SK-N-SH (cell line): ENCODE measurements around the gene ABCB1. TPM values are rescaled to one million over a fixed set of nuclear protein-coding genes. Genes with fewer than 3 reads are reported as not detected.

Experiments used
- CTCF ChIA-PET: fragments of 300-600, 350-600 bp; formaldehyde crosslinking; extraction: SDS; loops from one replicate; lab custom pipeline; 2021; lab: Yijun Ruan, JAX
- POLR2A ChIA-PET: fragments of 350-600 bp; sonication (Branson Sonifier 250); formaldehyde crosslinking; extraction: SDS; loops from one replicate; lab custom pipeline; 2020; ENCODE audit warnings: antibody characterized with exemption, inconsistent platforms; lab: Yijun Ruan, JAX
- DNase-seq: peaks from one replicate; pipeline ENCODE4 v3.0.0; 2012
- H2AFZ ChIP-seq: fragments of 200-600 bp; sonication (generic); 2 replicates; pipeline ENCODE4 v1.8.1; 2016; ENCODE audit warnings: antibody characterized with exemption, mild to moderate bottlenecking, low read depth
- H3F3A ChIP-seq: fragments of 200-600 bp; sonication (generic); replicated peaks from 2 replicates; pipeline ENCODE3; 2016; ENCODE audit warnings: antibody characterized with exemption, mild to moderate bottlenecking; ENCODE audit not compliant: insufficient read depth
- H3K27ac ChIP-seq, 2 experiments: fragments of 200-500 bp in 1 of 2; fragments of 200-600 bp in 1 of 2; sonication (Bioruptor generic) in 1 of 2; sonication (generic), shearing (Covaris generic) in 1 of 2; 2 replicates each; pipeline versions ENCODE4 v1.5.1 to v1.6.1; 2014 to 2016; ENCODE audit warnings: low read depth in 2 of 2, inconsistent platforms in 1 of 2, low read length in 1 of 2, mild to moderate bottlenecking in 1 of 2, mixed read lengths in 1 of 2
- H3K27me3 ChIP-seq: fragments of 200-600 bp; sonication (generic), shearing (Covaris generic); 2 replicates; pipeline ENCODE4 v1.6.1; 2016; ENCODE audit warnings: mixed run types; ENCODE audit not compliant: insufficient read depth
- H3K36me3 ChIP-seq, 2 experiments: fragments of 200-500 bp in 1 of 2; fragments of 200-600 bp in 1 of 2; sonication (Bioruptor generic) in 1 of 2; sonication (generic) in 1 of 2; replicated peaks in 1 of 2; 2 replicates each; pipeline versions ENCODE3 to v1.5.1; 2014 to 2016; ENCODE audit warnings: low read length in 1 of 2, mild to moderate bottlenecking in 1 of 2; ENCODE audit not compliant: insufficient read depth in 2 of 2, control insufficient read depth in 1 of 2
- H3K4me1 ChIP-seq, 2 experiments: fragments of 200-500 bp in 1 of 2; fragments of 200-600 bp in 1 of 2; sonication (Bioruptor generic) in 1 of 2; sonication (generic), shearing (Covaris generic) in 1 of 2; 2 replicates each; pipeline versions ENCODE4 v1.5.1 to v1.6.1; 2014 to 2016; ENCODE audit warnings: low read depth in 1 of 2, low read length in 1 of 2, mixed run types in 1 of 2; ENCODE audit not compliant: insufficient read depth in 2 of 2, control insufficient read depth in 1 of 2
- H3K4me2 ChIP-seq: fragments of 200-600 bp; sonication (generic), shearing (Covaris generic); 2 replicates; pipeline ENCODE4 v1.6.1; 2017; ENCODE audit warnings: mixed run types
- H3K4me3 ChIP-seq, 2 experiments: fragments of 200-500 bp in 1 of 2; fragments of 200-600 bp in 1 of 2; sonication (Bioruptor generic) in 1 of 2; sonication (generic), shearing (Covaris generic) in 1 of 2; 2 replicates each; pipeline versions ENCODE4 v1.5.1 to v1.8.1; 2014 to 2016; ENCODE audit warnings: low read depth in 2 of 2, inconsistent platforms in 1 of 2, low read length in 1 of 2, mild to moderate bottlenecking in 1 of 2, mixed read lengths in 1 of 2, moderate library complexity in 1 of 2
- H3K79me2 ChIP-seq: fragments of 200-600 bp; sonication (generic); 2 replicates; pipeline ENCODE4 v1.8.1; 2017; ENCODE audit warnings: mild to moderate bottlenecking; ENCODE audit not compliant: insufficient read depth
- H3K9ac ChIP-seq: fragments of 200-600 bp; sonication (generic); 2 replicates; pipeline ENCODE4 v1.6.1; 2017; ENCODE audit warnings: mixed run types
- H3K9me2 ChIP-seq: fragments of 200-600 bp; sonication (generic); 2 replicates; pipeline ENCODE4 v1.6.1; 2017; ENCODE audit warnings: mixed run types
- H3K9me3 ChIP-seq: fragments of 200-600 bp; sonication (generic); 2 replicates; pipeline ENCODE4 v1.6.1; 2017; ENCODE audit warnings: mixed run types, mild to moderate bottlenecking, moderate library complexity
- H4K20me1 ChIP-seq: fragments of 200-600 bp; sonication (generic); 2 replicates; pipeline ENCODE4 v1.6.1; 2017; ENCODE audit warnings: mild to moderate bottlenecking, mixed run types; ENCODE audit not compliant: insufficient read depth
- CHD2 ChIP-seq: fragments of 150-350 bp; IDR thresholded peaks from 2 replicates; pipeline ENCODE4 v1.6.1; 2018; ENCODE audit warnings: low read length; ENCODE audit not compliant: partially characterized antibody
- ELF1 ChIP-seq: IDR thresholded peaks from 2 replicates; pipeline ENCODE4 v1.4.0; 2012
- EZH2phosphoT487 ChIP-seq: fragments of 200-600 bp; sonication (generic); IDR thresholded peaks from 2 replicates; pipeline ENCODE4 v1.6.1; 2017; ENCODE audit warnings: low read depth, mixed run types, mild to moderate bottlenecking, antibody characterized with exemption, moderate library complexity, borderline replicate concordance
- FOSL2 ChIP-seq: IDR thresholded peaks from 2 replicates; pipeline ENCODE4 v1.4.0; 2012; ENCODE audit warnings: low read depth, mild to moderate bottlenecking, moderate library complexity, borderline replicate concordance
- FOXM1 ChIP-seq: IDR thresholded peaks from 2 replicates; pipeline ENCODE4 v1.4.0; 2012; ENCODE audit warnings: low read depth, mild to moderate bottlenecking
- MXI1 ChIP-seq: IDR thresholded peaks from 2 replicates; pipeline ENCODE4 v1.6.1; 2012; ENCODE audit warnings: mild to moderate bottlenecking, low read depth, low read length, improper control_type of control experiment
- NFIC ChIP-seq: IDR thresholded peaks from 2 replicates; pipeline ENCODE4 v1.4.0; 2012; ENCODE audit warnings: borderline replicate concordance
- NRF1 ChIP-seq: IDR thresholded peaks from 2 replicates; pipeline ENCODE4 v1.6.1; 2012; ENCODE audit warnings: low read depth, mild to moderate bottlenecking, low read length
- POLR2AphosphoS5 ChIP-seq: IDR thresholded peaks from 2 replicates; pipeline ENCODE4 v1.6.1; 2012; ENCODE audit warnings: low read depth, low read length
- RAD21 ChIP-seq: IDR thresholded peaks from 2 replicates; pipeline ENCODE4 v1.6.1; 2012; ENCODE audit warnings: mild to moderate bottlenecking, low read length
- RFX5 ChIP-seq: IDR thresholded peaks from 2 replicates; pipeline ENCODE4 v1.6.1; 2012; ENCODE audit warnings: mild to moderate bottlenecking, improper control_type of control experiment, low read length
- TAF1 ChIP-seq: IDR thresholded peaks from 2 replicates; pipeline ENCODE4 v1.6.1; 2012; ENCODE audit warnings: low read depth, mild to moderate bottlenecking, low read length, moderate library complexity, borderline replicate concordance
- TCF12 ChIP-seq: IDR thresholded peaks from 2 replicates; pipeline ENCODE4 v1.4.0; 2012
- USF2 ChIP-seq: fragments of 150-350 bp; IDR thresholded peaks from 2 replicates; pipeline ENCODE4 v1.6.1; 2017; ENCODE audit warnings: antibody characterized with exemption, low read length, low read depth, borderline replicate concordance
- YY1 ChIP-seq: IDR thresholded peaks from 2 replicates; pipeline ENCODE4 v1.4.0; 2012; ENCODE audit warnings: low read depth, mild to moderate bottlenecking
- ZBTB33 ChIP-seq: IDR thresholded peaks from 2 replicates; pipeline ENCODE4 v1.4.0; 2012; ENCODE audit warnings: low read depth, borderline replicate concordance
- WGBS: methylation state at CpG from one replicate; pipeline ENCODE4 v1.1.6; 2017; ENCODE audit warnings: low lambda C conversion rate; 5-methylcytosine and 5-hydroxymethylcytosine counted together
- polyA plus RNA-seq, 3 experiments: library from polyadenylated mRNA; depleted of rRNA; stranded (reverse); fragments of >200 nt; gene quantifications; 2 replicates each; pipeline ENCODE4 v1.2.3, GENCODE V29; 2012
- TF ChIP-seq, protein P1 (sequence below): IDR thresholded peaks from 2 replicates; pipeline ENCODE4 v1.6.1; 2012; ENCODE audit warnings: mild to moderate bottlenecking, low read depth, low read length, moderate library complexity
- TF ChIP-seq, protein P2 (sequence below): fragments of 150-350 bp; IDR thresholded peaks from 2 replicates; pipeline ENCODE4 v1.6.1; 2016; ENCODE audit warnings: mild to moderate bottlenecking, low read depth, low read length

Gene ABCB1
- polyA plus RNA-seq, 1 of the 3 experiments (the other 2 are of a cell fraction): 2.0 TPM

DNA sequence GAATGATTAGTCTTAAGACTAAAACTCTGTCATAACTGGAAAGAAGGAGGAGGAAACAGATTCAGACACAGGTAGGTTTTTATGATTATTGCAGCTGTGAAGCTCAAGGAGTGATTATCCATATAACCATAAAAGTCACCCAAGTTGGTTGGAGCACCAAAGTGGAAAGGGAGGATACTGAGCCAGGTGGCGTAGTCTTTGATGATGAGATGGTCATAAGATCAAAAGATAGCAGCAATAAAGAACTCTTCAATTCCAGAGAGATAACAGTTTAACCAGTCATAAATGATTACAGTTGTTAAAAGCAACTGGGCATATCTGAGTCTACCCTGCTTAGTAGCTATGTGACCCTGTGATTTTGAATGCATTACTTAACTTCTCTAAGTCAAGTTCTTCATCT, 8.4 kb downstream of the ABCB1 start:
- no peak overlapping the region for H2AFZ ChIP-seq
- H3K9me3 ChIP-seq: no peaks in the 10 kb centered on the region
- no peaks in the 10 kb centered on the region for H4K20me1 ChIP-seq
- H3K9ac ChIP-seq: no peak overlapping the region
- 44% methylated on average over 1 of the region's 1 CpG for WGBS
- peaks cover 0 to 21% of the 10 kb centered on the region in 2 experiments; a peak in 1 of 4 replicates for H3K4me1 ChIP-seq
- peaks cover 0 to 7% of the 10 kb centered on the region in 2 experiments for H3K36me3 ChIP-seq
- H3K9me2 ChIP-seq: no peaks in the 10 kb centered on the region
- no peak for DNase-seq
- H3K4me2 ChIP-seq: no peak overlapping the region
- no peaks in the 10 kb centered on the region for H3K27me3 ChIP-seq
- no peak overlapping the region for H3K4me3 ChIP-seq
- no peaks in the 10 kb centered on the region for H3F3A ChIP-seq
- POLR2A ChIA-PET: no interaction called here
- CTCF ChIA-PET: interaction anchor here (1.5 kb wide), 1 partner anchor 32 kb away, joined by 6 read pairs; no protein-coding TSS in a partner anchor
- no peaks in the 10 kb centered on the region for H3K79me2 ChIP-seq
- H3K27ac ChIP-seq: no peak overlapping the region
- TF ChIP-seq RAD21 (no peak), ZBTB33 (no peak), TCF12 (no peak), CHD2 (no peak), POLR2AphosphoS5 (no peak), TAF1 (no peak), FOXM1 (no peak), EZH2phosphoT487 (no peak), ELF1 (no peak), YY1 (no peak), USF2 (no peak), NRF1 (no peak), RFX5 (no peak), MXI1 (no peak), NFIC (no peak), FOSL2 (no peak)
- TF ChIP-seq, protein P1, sequence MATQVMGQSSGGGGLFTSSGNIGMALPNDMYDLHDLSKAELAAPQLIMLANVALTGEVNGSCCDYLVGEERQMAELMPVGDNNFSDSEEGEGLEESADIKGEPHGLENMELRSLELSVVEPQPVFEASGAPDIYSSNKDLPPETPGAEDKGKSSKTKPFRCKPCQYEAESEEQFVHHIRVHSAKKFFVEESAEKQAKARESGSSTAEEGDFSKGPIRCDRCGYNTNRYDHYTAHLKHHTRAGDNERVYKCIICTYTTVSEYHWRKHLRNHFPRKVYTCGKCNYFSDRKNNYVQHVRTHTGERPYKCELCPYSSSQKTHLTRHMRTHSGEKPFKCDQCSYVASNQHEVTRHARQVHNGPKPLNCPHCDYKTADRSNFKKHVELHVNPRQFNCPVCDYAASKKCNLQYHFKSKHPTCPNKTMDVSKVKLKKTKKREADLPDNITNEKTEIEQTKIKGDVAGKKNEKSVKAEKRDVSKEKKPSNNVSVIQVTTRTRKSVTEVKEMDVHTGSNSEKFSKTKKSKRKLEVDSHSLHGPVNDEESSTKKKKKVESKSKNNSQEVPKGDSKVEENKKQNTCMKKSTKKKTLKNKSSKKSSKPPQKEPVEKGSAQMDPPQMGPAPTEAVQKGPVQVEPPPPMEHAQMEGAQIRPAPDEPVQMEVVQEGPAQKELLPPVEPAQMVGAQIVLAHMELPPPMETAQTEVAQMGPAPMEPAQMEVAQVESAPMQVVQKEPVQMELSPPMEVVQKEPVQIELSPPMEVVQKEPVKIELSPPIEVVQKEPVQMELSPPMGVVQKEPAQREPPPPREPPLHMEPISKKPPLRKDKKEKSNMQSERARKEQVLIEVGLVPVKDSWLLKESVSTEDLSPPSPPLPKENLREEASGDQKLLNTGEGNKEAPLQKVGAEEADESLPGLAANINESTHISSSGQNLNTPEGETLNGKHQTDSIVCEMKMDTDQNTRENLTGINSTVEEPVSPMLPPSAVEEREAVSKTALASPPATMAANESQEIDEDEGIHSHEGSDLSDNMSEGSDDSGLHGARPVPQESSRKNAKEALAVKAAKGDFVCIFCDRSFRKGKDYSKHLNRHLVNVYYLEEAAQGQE: no peak
- TF ChIP-seq, protein P2, sequence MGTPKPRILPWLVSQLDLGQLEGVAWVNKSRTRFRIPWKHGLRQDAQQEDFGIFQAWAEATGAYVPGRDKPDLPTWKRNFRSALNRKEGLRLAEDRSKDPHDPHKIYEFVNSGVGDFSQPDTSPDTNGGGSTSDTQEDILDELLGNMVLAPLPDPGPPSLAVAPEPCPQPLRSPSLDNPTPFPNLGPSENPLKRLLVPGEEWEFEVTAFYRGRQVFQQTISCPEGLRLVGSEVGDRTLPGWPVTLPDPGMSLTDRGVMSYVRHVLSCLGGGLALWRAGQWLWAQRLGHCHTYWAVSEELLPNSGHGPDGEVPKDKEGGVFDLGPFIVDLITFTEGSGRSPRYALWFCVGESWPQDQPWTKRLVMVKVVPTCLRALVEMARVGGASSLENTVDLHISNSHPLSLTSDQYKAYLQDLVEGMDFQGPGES: no peak
